BLaER1 treated with 17β-estradiol and CSF1 and Interleukin-3, amounts not matched to agents 10 nM and 100 nM (cell line): Measurements from ENCODE around the gene PCSK7.

Experiments used
- H3K27ac ChIP-seq, 11 experiments: shearing (Covaris generic); formaldehyde crosslinking; 2 replicates each; pipeline ENCODE4 v1.8.1; 2022
- H3K27me3 ChIP-seq, 11 experiments: shearing (Covaris generic); formaldehyde crosslinking; 2 replicates each; pipeline ENCODE4 v1.8.1; 2022
- H3K36me3 ChIP-seq, 11 experiments: shearing (Covaris generic); formaldehyde crosslinking; 2 replicates each; pipeline ENCODE4 v1.8.1; 2022
- H3K4me1 ChIP-seq, 10 experiments: shearing (Covaris generic); formaldehyde crosslinking; 2 replicates each; pipeline ENCODE4 v1.8.1; 2022
- H3K4me2 ChIP-seq, 11 experiments: shearing (Covaris generic); formaldehyde crosslinking; 2 replicates each; pipeline ENCODE4 v1.8.1; 2022
- H3K4me3 ChIP-seq, 10 experiments: shearing (Covaris generic); formaldehyde crosslinking; 2 replicates each; pipeline ENCODE4 v1.8.1; 2022
- H3K9ac ChIP-seq, 11 experiments: shearing (Covaris generic); formaldehyde crosslinking; 2 replicates each; pipeline ENCODE4 v1.8.1; 2022
- H3K9me3 ChIP-seq, 11 experiments: shearing (Covaris generic); formaldehyde crosslinking; replicated peaks in 1 of 11; 2 replicates each; pipeline ENCODE4 v1.8.1; 2022
- H4K20me1 ChIP-seq, 11 experiments: shearing (Covaris generic); formaldehyde crosslinking; 2 replicates each; pipeline ENCODE4 v1.8.1; 2022
- Cebpa-rat ChIP-seq, 11 experiments: shearing (Covaris generic); IDR thresholded peaks; 2 replicates each; pipeline ENCODE4 v1.8.1; 2022

The PCSK7 gene

GRCh38 chr11:117180020-117180419, 51.9 kb downstream of the PCSK7 start:
- Histone ChIP-seq H3K27me3 (no peaks in the 10 kb centered on the region), H3K4me1 (peaks cover 35 to 54% (median 42%) of the 10 kb centered on the region in 10 experiments), H3K27ac (peak overlapping the region; percentile 76 to 88 (median 87)), H3K36me3 (peaks cover 8 to 42% (median 30%) of the 10 kb centered on the region in 11 experiments; a peak in 18 of 22 replicates), H3K9me3 (no peaks in the 10 kb centered on the region), H3K4me3 (peak overlapping the region; percentile 70 to 86 (median 76)), H3K9ac (peak overlapping the region; percentile 83 to 95 (median 87)), H4K20me1 (no peaks in the 10 kb centered on the region; a peak in 3 of 22 replicates), H3K4me2 (peak overlapping the region; percentile 94 to 99 (median 97))
- no peak for TF ChIP-seq Cebpa-rat (IDR thresholded peaks at IDR 0.05)

- Histone ChIP-seq H3K27me3 (no peaks in the 10 kb centered on the region), H3K4me3 (peak overlapping the region; percentile 70 to 86 (median 76)), H4K20me1 (no peaks in the 10 kb centered on the region; a peak in 4 of 22 replicates), H3K4me2 (peak overlapping the region; percentile 94 to 99 (median 97)), H3K27ac (peak overlapping the region; percentile 76 to 88 (median 87)), H3K36me3 (peaks cover 8 to 38% (median 28%) of the 10 kb centered on the region in 11 experiments; a peak in 18 of 22 replicates), H3K9me3 (no peaks in the 10 kb centered on the region), H3K4me1 (peaks cover 30 to 48% (median 42%) of the 10 kb centered on the region in 10 experiments), H3K9ac (peak overlapping the region; percentile 83 to 95 (median 87))
- TF ChIP-seq Cebpa-rat (IDR thresholded peaks at IDR 0.05), result no peak
These were observed 52.5 kb downstream of the PCSK7 start for GRCh38 chr11:117179048-117179999.

GRCh38 chr11:117178210-117179034, 53.5 kb downstream of the PCSK7 start, which contains the start of gene SIDT2:
Gene SIDT2, plus strand, starts transcription at chr11:117178743. Its CDS starts 521 bp downstream, at chr11:117179264.
- H4K20me1 ChIP-seq, result peaks cover 0 to 4% (median 0%) of the 10 kb centered on the region in 11 experiments; a peak in 7 of 22 replicates
- H3K27me3 ChIP-seq, result no peaks in the 10 kb centered on the region
- peak within 1 kb of the TSS; percentile 94 to 99 (median 97) for H3K4me2 ChIP-seq
- H3K4me1 ChIP-seq, result peaks cover 35 to 48% (median 42%) of the 10 kb centered on the region in 10 experiments
- no peak for TF ChIP-seq Cebpa-rat (IDR thresholded peaks at IDR 0.05)
- no peaks in the 10 kb centered on the region for H3K9me3 ChIP-seq
- H3K4me3 ChIP-seq, result peak within 1 kb of the TSS; percentile 70 to 86 (median 76)
- H3K27ac ChIP-seq, result peak within 1 kb of the TSS; percentile 76 to 88 (median 87)
- peak within 1 kb of the TSS; percentile 83 to 95 (median 87) for H3K9ac ChIP-seq
- H3K36me3 ChIP-seq, result peaks cover 8 to 29% (median 20%) of the 10 kb centered on the region in 11 experiments; a peak in 18 of 22 replicates

GRCh38 chr11:117177534-117178209, 54.2 kb downstream of the PCSK7 start:
- Histone ChIP-seq H3K9me3 (no peaks in the 10 kb centered on the region), H3K4me2 (peak overlapping the region; percentile 82 to 99 (median 95)), H3K9ac (peak overlapping the region; percentile 83 to 95 (median 87)), H3K4me3 (peak overlapping the region; percentile 70 to 86 (median 76)), H4K20me1 (peaks cover 0 to 11% (median 5%) of the 10 kb centered on the region in 11 experiments; a peak in 10 of 22 replicates), H3K4me1 (peaks cover 35 to 55% (median 44%) of the 10 kb centered on the region in 10 experiments), H3K36me3 (peaks cover 6 to 28% (median 13%) of the 10 kb centered on the region in 11 experiments; a peak in 20 of 22 replicates), H3K27ac (peak overlapping the region in 10 of 11 experiments; percentile 76 to 88 (median 87); a peak in 19 of 22 replicates), H3K27me3 (no peaks in the 10 kb centered on the region)
- no peak for TF ChIP-seq Cebpa-rat (IDR thresholded peaks at IDR 0.05)

GRCh38 chr11:117176186-117176585, 55.7 kb downstream of the PCSK7 start:
- no peak overlapping the region for H3K4me2 ChIP-seq
- no peak overlapping the region for H3K9ac ChIP-seq
- H4K20me1 ChIP-seq, result peaks cover 0 to 24% (median 12%) of the 10 kb centered on the region in 11 experiments; a peak in 14 of 22 replicates
- no peak overlapping the region for H3K4me3 ChIP-seq
- H3K36me3 ChIP-seq, result peaks cover 0 to 23% (median 15%) of the 10 kb centered on the region in 11 experiments; a peak in 20 of 22 replicates
- no peaks in the 10 kb centered on the region for H3K27me3 ChIP-seq
- TF ChIP-seq Cebpa-rat (IDR thresholded peaks at IDR 0.05), result no peak
- peaks cover 31 to 56% (median 39%) of the 10 kb centered on the region in 10 experiments for H3K4me1 ChIP-seq
- H3K27ac ChIP-seq, result no peak overlapping the region
- H3K9me3 ChIP-seq, result no peaks in the 10 kb centered on the region

GRCh38 chr11:117175781-117176180, 56.1 kb downstream of the PCSK7 start:
- no peak overlapping the region for H3K4me3 ChIP-seq
- no peak overlapping the region for H3K27ac ChIP-seq
- no peaks in the 10 kb centered on the region for H3K9me3 ChIP-seq
- no peak overlapping the region for H3K9ac ChIP-seq
- peaks cover 3 to 27% (median 19%) of the 10 kb centered on the region in 11 experiments; a peak in 21 of 22 replicates for H3K36me3 ChIP-seq
- H3K4me2 ChIP-seq, result no peak overlapping the region
- peaks cover 27 to 56% (median 38%) of the 10 kb centered on the region in 10 experiments for H3K4me1 ChIP-seq
- peaks cover 0 to 28% (median 15%) of the 10 kb centered on the region in 11 experiments; a peak in 15 of 22 replicates for H4K20me1 ChIP-seq
- TF ChIP-seq Cebpa-rat (IDR thresholded peaks at IDR 0.05), result no peak
- H3K27me3 ChIP-seq, result no peaks in the 10 kb centered on the region

- no peaks in the 10 kb centered on the region for H3K9me3 ChIP-seq
- no peak overlapping the region for H3K4me3 ChIP-seq
- no peak overlapping the region for H3K4me2 ChIP-seq
- peaks cover 9 to 34% (median 26%) of the 10 kb centered on the region in 11 experiments; a peak in 21 of 22 replicates for H3K36me3 ChIP-seq
- H3K4me1 ChIP-seq, result peaks cover 20 to 56% (median 31%) of the 10 kb centered on the region in 10 experiments
- no peak overlapping the region for H3K9ac ChIP-seq
- no peak overlapping the region; a peak in 1 of 22 replicates for H3K27ac ChIP-seq
- no peak for TF ChIP-seq Cebpa-rat (IDR thresholded peaks at IDR 0.05)
- peaks cover 0 to 35% (median 19%) of the 10 kb centered on the region in 11 experiments; a peak in 15 of 22 replicates for H4K20me1 ChIP-seq
- no peaks in the 10 kb centered on the region for H3K27me3 ChIP-seq
These were observed 56.8 kb downstream of the PCSK7 start for GRCh38 chr11:117175104-117175503.
